GM12872 (cell line): Measurements from ENCODE around the gene CARHSP1.

Experiments used
- TF ChIP-seq, protein P1 (sequence below): IDR thresholded peaks from 3 replicates; pipeline ENCODE4 v1.5.1; 2011; ENCODE audit warnings: low read depth, mild to moderate bottlenecking, low read length, moderate library complexity; ENCODE audit not compliant: insufficient read depth

Gene CARHSP1

DNA sequence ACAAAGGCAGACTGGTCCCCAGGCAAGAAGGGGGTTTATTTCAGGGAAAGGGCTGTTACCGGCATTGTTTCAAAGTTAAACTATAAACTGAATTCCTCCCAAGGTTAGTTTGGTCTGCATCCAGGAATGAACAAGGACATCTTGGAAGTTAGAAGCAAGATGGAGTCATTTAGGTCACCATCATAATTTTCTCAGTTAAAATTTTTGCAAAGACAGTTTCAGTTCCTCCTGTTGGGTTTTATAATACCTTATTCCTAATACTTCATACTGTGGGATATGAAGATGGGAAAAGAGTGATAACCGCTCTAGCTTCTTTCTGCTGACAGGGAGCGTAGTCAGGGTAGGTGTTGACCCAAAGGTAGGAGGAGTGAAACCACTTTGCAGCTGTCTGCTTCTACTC lies 46.4 kb downstream of the CARHSP1 start:
- TF ChIP-seq, protein P1, sequence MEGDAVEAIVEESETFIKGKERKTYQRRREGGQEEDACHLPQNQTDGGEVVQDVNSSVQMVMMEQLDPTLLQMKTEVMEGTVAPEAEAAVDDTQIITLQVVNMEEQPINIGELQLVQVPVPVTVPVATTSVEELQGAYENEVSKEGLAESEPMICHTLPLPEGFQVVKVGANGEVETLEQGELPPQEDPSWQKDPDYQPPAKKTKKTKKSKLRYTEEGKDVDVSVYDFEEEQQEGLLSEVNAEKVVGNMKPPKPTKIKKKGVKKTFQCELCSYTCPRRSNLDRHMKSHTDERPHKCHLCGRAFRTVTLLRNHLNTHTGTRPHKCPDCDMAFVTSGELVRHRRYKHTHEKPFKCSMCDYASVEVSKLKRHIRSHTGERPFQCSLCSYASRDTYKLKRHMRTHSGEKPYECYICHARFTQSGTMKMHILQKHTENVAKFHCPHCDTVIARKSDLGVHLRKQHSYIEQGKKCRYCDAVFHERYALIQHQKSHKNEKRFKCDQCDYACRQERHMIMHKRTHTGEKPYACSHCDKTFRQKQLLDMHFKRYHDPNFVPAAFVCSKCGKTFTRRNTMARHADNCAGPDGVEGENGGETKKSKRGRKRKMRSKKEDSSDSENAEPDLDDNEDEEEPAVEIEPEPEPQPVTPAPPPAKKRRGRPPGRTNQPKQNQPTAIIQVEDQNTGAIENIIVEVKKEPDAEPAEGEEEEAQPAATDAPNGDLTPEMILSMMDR = no peak

DNA sequence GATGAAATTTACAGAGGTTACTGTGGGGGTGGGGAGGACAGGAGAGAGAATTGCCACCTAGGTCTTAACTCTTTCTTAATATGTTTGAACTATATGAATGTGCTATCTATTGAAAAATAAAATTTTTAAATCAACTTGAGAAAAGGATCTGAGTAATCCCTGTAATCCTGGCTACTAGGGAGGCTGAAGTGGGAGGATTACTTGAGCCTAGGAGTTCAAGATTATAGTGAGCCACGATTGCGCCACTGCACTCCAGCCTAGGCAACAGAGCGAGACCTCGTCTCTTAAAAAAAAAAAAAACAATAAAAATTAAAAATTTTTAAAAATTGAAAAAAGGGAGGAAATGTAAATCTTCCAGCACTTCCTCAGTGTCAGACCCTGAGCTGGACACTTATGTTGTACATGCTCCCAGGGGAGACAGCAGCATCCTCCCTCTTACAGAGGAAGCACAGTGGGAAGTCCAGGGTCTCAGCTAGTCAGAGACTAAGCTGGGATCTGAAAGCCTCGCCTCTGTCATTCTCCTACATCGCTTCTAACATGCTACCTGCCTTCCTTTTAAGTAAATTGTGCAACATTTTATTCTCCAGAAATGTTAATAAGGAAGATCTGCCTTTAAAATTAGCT lies 49.3 kb downstream of the CARHSP1 start:
- TF ChIP-seq, protein P1 = no peak

DNA sequence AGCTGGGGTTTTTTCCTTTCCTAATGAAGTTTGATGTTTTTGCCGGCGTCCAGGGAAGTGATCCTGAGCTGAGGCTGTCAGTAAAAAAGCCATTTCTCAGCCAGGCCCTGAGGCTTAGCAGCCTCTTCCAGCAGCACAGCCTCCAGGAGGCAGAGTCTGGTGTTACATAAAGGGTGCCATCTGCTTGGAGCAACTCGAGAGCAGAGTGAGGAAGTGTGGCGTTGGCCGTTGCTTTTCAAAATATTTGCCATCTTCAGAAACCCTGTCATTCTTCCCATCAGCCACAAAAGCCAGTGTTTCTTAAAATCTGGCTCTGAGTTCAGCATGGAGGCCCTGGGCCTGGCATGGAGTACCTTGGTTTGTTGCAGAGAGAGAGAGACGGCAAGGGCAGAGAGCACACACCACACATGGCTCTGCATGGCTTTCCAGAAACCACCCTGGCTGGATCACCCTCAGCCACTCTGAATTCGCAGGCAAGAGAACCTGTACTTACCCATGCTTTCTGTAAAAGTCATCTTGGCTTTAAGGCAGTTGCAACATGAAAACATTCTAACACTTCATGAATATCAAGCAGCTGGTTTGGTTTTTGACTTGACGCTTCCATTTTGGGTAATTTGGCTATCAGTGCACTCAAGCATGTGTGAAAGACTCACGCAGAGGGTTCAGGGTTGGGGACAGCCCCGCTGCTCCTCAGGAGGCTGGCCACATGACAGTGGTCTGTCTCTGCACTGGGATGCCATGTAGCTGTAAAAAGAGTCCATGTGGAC lies 50.1 kb downstream of the CARHSP1 start:
- TF ChIP-seq, protein P1 = no peak

GRCh38 chr16:8816967-8817655 lies 51.7 kb downstream of the CARHSP1 start:
- TF ChIP-seq, protein P1 = no peak

DNA sequence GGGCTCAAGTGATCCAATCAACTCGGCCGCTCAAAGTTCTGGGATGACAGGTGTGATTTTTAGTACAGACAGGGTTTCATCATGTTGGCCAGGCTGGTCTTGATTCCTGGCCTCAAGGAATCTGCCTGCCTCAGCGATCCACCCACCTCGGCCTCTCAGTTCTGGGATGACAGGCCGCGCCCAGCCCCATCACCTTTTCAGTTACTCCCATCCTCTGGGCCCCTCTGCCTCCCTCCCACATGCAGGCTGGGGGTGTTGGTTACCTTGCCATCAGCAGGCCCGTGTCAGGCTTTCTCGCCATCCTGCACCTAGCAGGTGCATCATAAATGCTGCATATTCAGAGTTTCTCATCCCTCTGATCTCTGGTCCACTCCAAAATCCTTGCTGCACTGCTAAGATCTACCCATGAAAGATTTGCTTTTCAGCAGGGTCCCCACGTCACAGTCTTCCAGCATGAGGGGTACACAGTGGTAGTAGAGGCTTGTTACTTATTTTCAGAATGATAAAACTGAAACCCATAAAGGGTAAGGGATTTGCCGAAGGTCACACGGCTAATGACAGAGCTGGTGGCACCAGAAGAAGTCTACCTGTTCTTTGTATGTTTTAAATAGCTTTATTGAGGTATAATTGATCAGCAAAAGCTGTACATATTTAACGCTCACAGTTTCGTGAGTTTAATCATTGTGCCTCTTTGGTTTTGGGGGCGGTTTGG lies 54.6 kb downstream of the CARHSP1 start:
- TF ChIP-seq, protein P1 = no peak

DNA sequence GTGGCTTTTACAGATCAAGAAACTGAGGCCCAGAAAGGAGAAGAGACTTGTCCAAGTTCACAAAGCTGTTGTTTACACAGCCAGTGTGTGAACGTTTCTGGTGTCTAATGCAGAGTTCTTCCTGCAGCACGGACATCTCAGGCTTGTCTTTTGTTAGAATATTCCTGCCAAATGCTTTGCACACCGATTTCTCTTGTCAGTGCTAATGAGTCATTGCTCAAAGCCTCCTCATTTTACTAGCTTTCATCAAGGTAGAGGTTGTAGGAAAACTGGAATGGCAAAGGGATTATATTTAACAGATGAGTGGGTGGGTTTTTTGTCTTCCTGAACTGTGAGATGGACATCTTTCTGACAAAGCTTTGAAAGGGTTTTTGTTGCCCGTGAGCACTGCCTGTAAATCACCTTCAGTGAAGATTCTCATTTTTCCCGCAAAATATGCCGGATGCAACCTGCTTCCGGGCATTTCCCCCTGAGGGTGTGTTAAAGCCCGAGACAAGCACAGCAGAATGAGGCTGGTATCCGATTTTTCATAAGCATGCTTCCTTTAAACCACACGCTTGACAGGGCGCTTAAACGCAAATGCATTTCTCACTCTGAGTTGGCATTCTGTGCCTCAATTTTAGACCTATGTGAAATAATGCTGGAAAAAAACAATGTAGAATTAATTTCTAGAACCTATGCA lies 56.5 kb downstream of the CARHSP1 start:
- TF ChIP-seq, protein P1 = no peak
